ENCODE results near the gene TMPRSS11E. TPM values are rescaled to one million over a fixed set of nuclear protein-coding genes. Genes with fewer than 3 reads are reported as not detected.
"Not testable (repeated sequence)": the region's sequence is repeated elsewhere in the genome, so short reads cannot be mapped to it uniquely, and the experiment has no call there.

TMPRSS11E gene
- total RNA-seq, 4 donors from 2014 or later = 5.9 to 18.2 (median 9.5) TPM

DNA sequence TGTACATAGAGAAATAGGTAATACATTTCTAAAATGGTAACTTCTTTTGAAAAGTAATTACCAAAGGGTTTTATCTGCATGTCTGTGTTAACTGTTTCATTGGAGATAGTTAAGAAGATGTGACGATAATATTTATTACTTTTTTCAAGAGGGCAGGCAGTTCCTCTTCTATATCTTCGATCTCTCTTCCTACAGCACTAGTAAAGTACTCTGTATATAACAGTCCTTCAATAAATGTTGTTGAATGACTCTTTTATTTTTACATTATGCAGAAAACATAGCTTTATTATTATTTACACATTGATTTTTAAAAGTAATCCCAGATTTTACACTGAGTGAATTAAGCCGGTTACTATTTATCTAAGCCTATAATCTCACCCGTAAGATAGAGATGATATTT lies 51.8 kb downstream of the TMPRSS11E start:
- WGBS = 74% methylated on average over 4 of the region's 4 CpGs
- no peaks in the 10 kb centered on the region for H3K27me3 ChIP-seq
- H3K4me3 ChIP-seq = no peak overlapping the region
- no peak overlapping the region for H3K27ac ChIP-seq
- H3K9me3 ChIP-seq = no peaks in the 10 kb centered on the region
- no peaks in the 10 kb centered on the region for H3K4me1 ChIP-seq
- H3K36me3 ChIP-seq = no peaks in the 10 kb centered on the region
- DNase-seq (ENCODE audit: low spot score in 2 of 2) = no peak
- TF ChIP-seq POLR2A (IDR thresholded peaks at IDR 0.05) (no peak), CTCF (IDR thresholded peaks at IDR 0.05) (no peak), EP300 (IDR thresholded peaks at IDR 0.05) (no peak), POLR2AphosphoS5 (IDR thresholded peaks at IDR 0.05) (no peak)

DNA sequence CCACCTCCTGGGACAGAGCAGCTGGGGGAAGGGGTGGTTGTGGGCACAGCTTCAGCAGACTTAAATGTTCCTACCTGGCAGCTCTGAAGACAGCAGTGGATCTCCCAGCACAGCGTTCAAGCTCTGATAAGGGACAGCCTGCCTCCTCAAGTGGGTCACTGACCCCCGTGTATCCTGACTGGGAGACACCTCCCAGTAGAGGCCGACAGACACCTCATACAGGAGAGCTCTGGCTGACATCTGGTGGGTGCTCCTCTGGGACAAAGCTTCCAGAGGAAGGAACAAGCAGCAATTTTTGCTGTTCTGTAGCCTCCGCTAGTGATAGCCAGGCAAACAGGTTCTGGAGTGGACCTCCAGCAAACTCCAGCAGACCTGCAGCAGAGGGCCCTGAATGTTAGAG lies 56.2 kb downstream of the TMPRSS11E start:
- H3K4me1 ChIP-seq; H3K9me3 ChIP-seq; H3K27ac ChIP-seq; H3K27me3 ChIP-seq; DNase-seq (ENCODE audit: low spot score in 2 of 2); H3K36me3 ChIP-seq; H3K4me3 ChIP-seq: not testable (repeated sequence)
- WGBS = 86% methylated on average over 4 of the region's 4 CpGs

GRCh38 chr4:68504836-68505235 lies 57.6 kb downstream of the TMPRSS11E start:
- WGBS = 93% methylated on average over 4 of the region's 4 CpGs
- DNase-seq (ENCODE audit: low spot score in 2 of 2); H3K36me3 ChIP-seq: not testable (repeated sequence)

GRCh38 chr4:68505452-68505851 lies 58.2 kb downstream of the TMPRSS11E start:
- 84% methylated on average over 1 of the region's 1 CpG for WGBS
- not testable (repeated sequence) for H3K4me1 ChIP-seq

More at GRCh38 chr4:68504836-68505235, 57.6 kb downstream of the TMPRSS11E start:
- not testable (repeated sequence) for H3K4me3 ChIP-seq, H3K9me3 ChIP-seq, H3K27me3 ChIP-seq, H3K4me1 ChIP-seq, H3K27ac ChIP-seq

GRCh38 chr4:68518889-68519288 lies 71.6 kb downstream of the TMPRSS11E start:
- H3K4me1 ChIP-seq = no peaks in the 10 kb centered on the region
- no peaks in the 10 kb centered on the region for H3K36me3 ChIP-seq
- H3K27ac ChIP-seq = no peak overlapping the region
- H3K4me3 ChIP-seq = no peak overlapping the region
- no CpG with 5 or more reads among the region's 1 CpG for WGBS
- no peaks in the 10 kb centered on the region for H3K9me3 ChIP-seq
- TF ChIP-seq EP300 (IDR thresholded peaks at IDR 0.05) (no peak), POLR2AphosphoS5 (IDR thresholded peaks at IDR 0.05) (no peak), CTCF (IDR thresholded peaks at IDR 0.05) (no peak), POLR2A (IDR thresholded peaks at IDR 0.05) (no peak)
- no peaks in the 10 kb centered on the region for H3K27me3 ChIP-seq
- no peak for DNase-seq (ENCODE audit: low spot score in 2 of 2)

More at GRCh38 chr4:68505452-68505851, 58.2 kb downstream of the TMPRSS11E start:
- not testable (repeated sequence) for H3K36me3 ChIP-seq; H3K4me3 ChIP-seq; H3K27ac ChIP-seq; DNase-seq (ENCODE audit: low spot score in 2 of 2); H3K27me3 ChIP-seq; H3K9me3 ChIP-seq

- no CpG with 5 or more reads among the region's 2 CpGs for WGBS
- no peaks in the 10 kb centered on the region for H3K4me1 ChIP-seq
- no peak overlapping the region for H3K4me3 ChIP-seq
- no peak overlapping the region for H3K27ac ChIP-seq
- no peaks in the 10 kb centered on the region for H3K27me3 ChIP-seq
- TF ChIP-seq POLR2A (IDR thresholded peaks at IDR 0.05) (no peak), EP300 (IDR thresholded peaks at IDR 0.05) (no peak), CTCF (IDR thresholded peaks at IDR 0.05) (no peak), POLR2AphosphoS5 (IDR thresholded peaks at IDR 0.05) (no peak)
- no peaks in the 10 kb centered on the region for H3K36me3 ChIP-seq
- no peak for DNase-seq (ENCODE audit: low spot score in 2 of 2)
- no peaks in the 10 kb centered on the region for H3K9me3 ChIP-seq
These were observed 73.7 kb downstream of the TMPRSS11E start for GRCh38 chr4:68520985-68521384.

GRCh38 chr4:68522232-68522631 lies 75.0 kb downstream of the TMPRSS11E start:
- not testable (repeated sequence) for H3K4me3 ChIP-seq; H3K27ac ChIP-seq; DNase-seq (ENCODE audit: low spot score in 2 of 2); H3K27me3 ChIP-seq; H3K9me3 ChIP-seq; H3K36me3 ChIP-seq; H3K4me1 ChIP-seq
- WGBS = no CpG with 5 or more reads among the region's 1 CpG

Data from suprapubic skin (tissue), 4 donors.